Naive thymus-derived CD4-positive, alpha-beta T cell (primary cell): ENCODE data around the gene FIGN. TPM values are rescaled to one million over a fixed set of nuclear protein-coding genes. Genes with fewer than 3 reads are reported as not detected.

Experiments used
- ATAC-seq: fragments of 150-1000 bp; cut with Tn5 transposase; 2 replicates; pipeline ENCODE4 v1.10.0; 2021; ENCODE audit warnings: mild to moderate bottlenecking, moderate library complexity
- CTCF ChIA-PET: fragments of 350-600 bp; sonication (Branson Sonifier 250); formaldehyde crosslinking; loops from one replicate; lab custom pipeline; 2021; ENCODE audit warnings: antibody characterized with exemption; lab: Charles Lee
- POLR2A ChIA-PET: fragments of 350-600 bp; sonication (Branson Sonifier 250); formaldehyde crosslinking; loops from one replicate; lab custom pipeline; 2021; ENCODE audit warnings: antibody characterized with exemption, inconsistent platforms; lab: Charles Lee
- DNase-seq, 9 donors: peaks; one replicate each; pipeline versions ENCODE4 v3.0.0 to v3.0.0-alpha.2; 2020 to 2022; ENCODE audit warnings: mixed read lengths in 1 of 9
- H3K27ac ChIP-seq: one replicate; pipeline ENCODE4 v1.7.0; 2013; ENCODE audit warnings: mild to moderate bottlenecking, low read depth, low read length, moderate library complexity
- H3K27me3 ChIP-seq, 2 donors: one replicate each; pipeline ENCODE4 v1.7.0; 2013; ENCODE audit warnings: low read length in 2 of 2, mild to moderate bottlenecking in 2 of 2, moderate library complexity in 2 of 2; ENCODE audit not compliant: control insufficient read depth in 2 of 2, insufficient read depth in 2 of 2
- H3K36me3 ChIP-seq, 3 experiments: 1 replicate in 2 of 3; 2 replicates in 1 of 3; pipeline ENCODE4 v1.7.0; 2013; ENCODE audit warnings: low read length in 3 of 3, mild to moderate bottlenecking in 3 of 3, moderate library complexity in 1 of 3; ENCODE audit not compliant: insufficient read depth in 3 of 3, control insufficient read depth in 2 of 3
- H3K4me1 ChIP-seq, 2 donors: one replicate each; pipeline ENCODE4 v1.7.0; 2013; ENCODE audit warnings: low read length in 2 of 2, mild to moderate bottlenecking in 2 of 2, moderate library complexity in 1 of 2; ENCODE audit not compliant: control insufficient read depth in 2 of 2, insufficient read depth in 2 of 2
- H3K4me3 ChIP-seq: 2 replicates; pipeline ENCODE4 v1.7.0; 2013; ENCODE audit warnings: mild to moderate bottlenecking, low read length
- H3K9me3 ChIP-seq, 3 experiments: 1 replicate in 2 of 3; 2 replicates in 1 of 3; pipeline ENCODE4 v1.7.0; 2013; ENCODE audit warnings: low read length in 3 of 3; ENCODE audit not compliant: control insufficient read depth in 2 of 3
- H3K27ac Mint-ChIP-seq, 9 donors: one replicate each; pipeline ENCODE4 v1.8.0; 2020 to 2022; ENCODE audit warnings: mixed read lengths in 9 of 9, mild to moderate bottlenecking in 8 of 9, moderate library complexity in 5 of 9, inconsistent platforms in 2 of 9
- H3K27me3 Mint-ChIP-seq, 5 donors: one replicate each; pipeline ENCODE4 v1.8.0; 2021 to 2022; ENCODE audit warnings: mixed read lengths in 5 of 5, mild to moderate bottlenecking in 1 of 5
- H3K36me3 Mint-ChIP-seq, 5 donors: one replicate each; pipeline ENCODE4 v1.8.0; 2020 to 2022; ENCODE audit warnings: mixed read lengths in 5 of 5, mild to moderate bottlenecking in 3 of 5, inconsistent platforms in 1 of 5
- H3K4me1 Mint-ChIP-seq, 7 donors: one replicate each; pipeline ENCODE4 v1.8.0; 2020 to 2022; ENCODE audit warnings: mixed read lengths in 7 of 7, mild to moderate bottlenecking in 3 of 7, inconsistent platforms in 1 of 7
- H3K4me3 Mint-ChIP-seq, 10 donors: one replicate each; pipeline ENCODE4 v1.8.0; 2020 to 2022; ENCODE audit warnings: mild to moderate bottlenecking in 10 of 10, mixed read lengths in 10 of 10, moderate library complexity in 6 of 10, inconsistent platforms in 2 of 10
- H3K9me3 Mint-ChIP-seq, 11 donors: one replicate each; pipeline ENCODE4 v1.8.0; 2020 to 2022; ENCODE audit warnings: mixed read lengths in 11 of 11, mild to moderate bottlenecking in 4 of 11, inconsistent platforms in 1 of 11, moderate library complexity in 1 of 11
- intact Hi-C, 2 donors: fragments of 100-400 bp; cut with micrococcal nuclease; formaldehyde crosslinking; loops; one replicate each; pipeline ENCODE4 v1.15.1; 2023
- polyA plus RNA-seq, 2 donors: library from polyadenylated mRNA; unstranded; fragments of 300-500 nt; fragmentation: Illumina TruSeq; gene quantifications; one replicate each; pipeline ENCODE4 v1.2.3, GENCODE V29; 2021
- total RNA-seq, 6 experiments: library from RNA in 5 of 6; stranded (reverse) in 5 of 6; gene quantifications; 1 replicate in 5 of 6; 2 replicates in 1 of 6; pipeline ENCODE4 v1.2.3 and lab custom pipeline; 2021 to 2026

Gene FIGN
- total and polyA plus RNA-seq, 7 experiments from 2014 or later = 0.05 TPM; not detected in 6

DNA sequence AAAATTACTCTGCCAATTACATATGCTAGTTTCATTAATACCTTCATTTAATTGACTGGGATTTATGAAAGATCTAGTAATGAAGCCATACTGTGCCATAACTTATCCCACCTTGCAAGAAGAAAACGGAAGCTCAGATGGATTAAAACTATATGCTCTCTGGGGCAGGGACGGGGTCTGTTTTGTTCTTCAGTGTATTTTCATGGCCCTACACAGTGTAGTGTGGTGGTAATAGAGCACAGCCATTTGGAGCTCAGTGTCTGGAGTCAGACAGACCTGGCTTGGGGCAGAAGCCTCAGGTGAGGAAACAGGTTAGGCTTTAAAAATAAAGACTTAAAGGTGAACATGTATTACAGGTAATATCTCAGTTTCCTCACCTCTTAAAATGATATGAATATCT is 62.3 kb downstream of the FIGN start:
- Mint-ChIP-seq H3K4me3 (no peak overlapping the region), H3K27me3 (no peaks in the 10 kb centered on the region), H3K4me1 (no peaks in the 10 kb centered on the region), H3K9me3 (peaks cover 0 to 1% (median 0%) of the 10 kb centered on the region in 11 donors), H3K36me3 (no peaks in the 10 kb centered on the region), H3K27ac (no peak overlapping the region)
- DNase-seq (no peak), ATAC-seq (no peak)
- H3K27ac ChIP-seq = no peak overlapping the region
- CTCF ChIA-PET = no interaction called here
- no peaks in the 10 kb centered on the region for H3K27me3 ChIP-seq
- intact Hi-C loops = no loop called here
- POLR2A ChIA-PET = no interaction called here
- no peak overlapping the region for H3K4me3 ChIP-seq
- no peaks in the 10 kb centered on the region for H3K4me1 ChIP-seq
- H3K9me3 ChIP-seq = no peaks in the 10 kb centered on the region
- H3K36me3 ChIP-seq = no peaks in the 10 kb centered on the region

- Histone ChIP-seq H3K9me3 (no peaks in the 10 kb centered on the region), H3K27me3 (no peaks in the 10 kb centered on the region), H3K4me1 (no peaks in the 10 kb centered on the region), H3K36me3 (no peaks in the 10 kb centered on the region), H3K27ac (no peak overlapping the region), H3K4me3 (no peak overlapping the region)
- Mint-ChIP-seq H3K27ac (no peak overlapping the region), H3K4me1 (peaks cover 0 to 1% (median 0%) of the 10 kb centered on the region in 7 donors), H3K27me3 (no peaks in the 10 kb centered on the region), H3K4me3 (no peak overlapping the region), H3K36me3 (no peaks in the 10 kb centered on the region), H3K9me3 (peaks cover 0 to 9% (median 0%) of the 10 kb centered on the region in 11 donors)
- no peak for ATAC-seq
- DNase-seq = no peak
- ChIA-PET CTCF (no interaction called here), POLR2A (no interaction called here)
- intact Hi-C loops = no loop called here
These were observed 64.9 kb downstream of the FIGN start for GRCh38 chr2:163670929-163671328.

DNA sequence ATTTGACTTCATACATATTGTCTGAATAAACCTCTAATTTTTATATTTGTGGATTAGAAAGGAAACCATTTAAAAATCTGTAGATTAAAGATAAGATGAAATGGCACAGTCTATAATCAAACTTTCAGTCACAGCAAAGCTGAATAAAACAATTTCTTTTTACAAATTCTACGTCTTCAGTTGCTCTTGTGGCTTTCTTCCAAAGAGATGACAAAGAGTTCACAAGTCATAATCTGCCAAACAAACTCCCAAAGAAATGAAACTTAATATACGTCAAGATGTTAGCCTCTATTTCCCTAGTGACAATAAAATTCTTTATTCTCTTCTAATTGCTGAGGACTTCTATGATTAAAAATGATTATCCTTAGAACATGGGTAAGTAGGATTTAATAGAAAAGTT is 66.3 kb downstream of the FIGN start:
- ATAC-seq (no peak), DNase-seq (no peak)
- Mint-ChIP-seq H3K27me3 (no peaks in the 10 kb centered on the region), H3K4me3 (no peak overlapping the region), H3K9me3 (peaks cover 0 to 9% (median 0%) of the 10 kb centered on the region in 11 donors), H3K27ac (no peak overlapping the region), H3K36me3 (no peaks in the 10 kb centered on the region), H3K4me1 (peaks cover 0 to 1% (median 0%) of the 10 kb centered on the region in 7 donors)
- H3K27ac ChIP-seq = no peak overlapping the region
- intact Hi-C loops = no loop called here
- ChIA-PET CTCF (no interaction called here), POLR2A (no interaction called here)
- H3K36me3 ChIP-seq = no peaks in the 10 kb centered on the region
- H3K9me3 ChIP-seq = no peaks in the 10 kb centered on the region
- no peak overlapping the region for H3K4me3 ChIP-seq
- no peaks in the 10 kb centered on the region for H3K4me1 ChIP-seq
- no peaks in the 10 kb centered on the region for H3K27me3 ChIP-seq

- intact Hi-C loops = no loop called here
- H3K27me3 Mint-ChIP-seq = no peaks in the 10 kb centered on the region
- peaks cover 0 to 15% (median 5%) of the 10 kb centered on the region in 11 donors for H3K9me3 Mint-ChIP-seq
These were observed 68.5 kb downstream of the FIGN start for GRCh38 chr2:163667064-163667887.

DNA sequence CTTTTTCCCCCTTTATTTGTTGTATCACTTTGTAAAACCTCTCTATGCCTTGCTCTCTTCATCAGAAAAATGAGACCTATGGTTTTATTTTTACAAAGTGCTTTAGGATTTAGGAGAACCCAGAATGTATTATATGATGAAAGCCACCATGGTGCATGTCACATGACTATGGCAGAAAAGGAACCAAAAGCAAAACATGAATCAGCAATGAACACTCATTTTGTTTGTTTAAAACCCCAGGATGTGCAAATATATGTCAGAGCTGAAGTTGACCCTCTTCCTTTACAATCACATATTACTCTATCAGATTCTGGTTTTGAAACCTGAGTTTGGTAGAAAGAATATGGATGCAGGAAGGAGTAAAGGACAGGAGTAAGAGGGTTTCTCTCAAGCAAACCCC is 70.0 kb downstream of the FIGN start:
- Mint-ChIP-seq H3K27me3 (no peaks in the 10 kb centered on the region), H3K4me3 (no peak overlapping the region), H3K27ac (no peak overlapping the region), H3K9me3 (peaks cover 0 to 15% (median 5%) of the 10 kb centered on the region in 11 donors), H3K36me3 (no peaks in the 10 kb centered on the region), H3K4me1 (peaks cover 0 to 1% (median 0%) of the 10 kb centered on the region in 7 donors)
- ChIA-PET CTCF (no interaction called here), POLR2A (no interaction called here)
- Histone ChIP-seq H3K4me1 (no peaks in the 10 kb centered on the region), H3K27ac (no peak overlapping the region), H3K36me3 (no peaks in the 10 kb centered on the region), H3K27me3 (no peaks in the 10 kb centered on the region), H3K4me3 (no peak overlapping the region), H3K9me3 (no peaks in the 10 kb centered on the region)
- DNase-seq (no peak), ATAC-seq (no peak)
- intact Hi-C loops = no loop called here

More at GRCh38 chr2:163667064-163667887, 68.5 kb downstream of the FIGN start:
- ATAC-seq (no peak), DNase-seq (no peak)
- CTCF ChIA-PET = no interaction called here
- Histone ChIP-seq H3K4me1 (no peaks in the 10 kb centered on the region), H3K27ac (no peak overlapping the region), H3K4me3 (no peak overlapping the region), H3K36me3 (no peaks in the 10 kb centered on the region), H3K9me3 (no peaks in the 10 kb centered on the region), H3K27me3 (no peaks in the 10 kb centered on the region)
- Mint-ChIP-seq H3K4me3 (no peak overlapping the region), H3K27ac (no peak overlapping the region), H3K36me3 (no peaks in the 10 kb centered on the region), H3K4me1 (peaks cover 0 to 1% (median 0%) of the 10 kb centered on the region in 7 donors)
- POLR2A ChIA-PET = no interaction called here

GRCh38 chr2:163665051-163665450 is 70.8 kb downstream of the FIGN start:
- Histone ChIP-seq H3K27me3 (no peaks in the 10 kb centered on the region), H3K4me1 (no peaks in the 10 kb centered on the region), H3K27ac (no peak overlapping the region), H3K9me3 (no peaks in the 10 kb centered on the region), H3K36me3 (no peaks in the 10 kb centered on the region), H3K4me3 (no peak overlapping the region)
- ChIA-PET CTCF (no interaction called here), POLR2A (no interaction called here)
- Mint-ChIP-seq H3K27ac (no peak overlapping the region), H3K4me1 (peaks cover 0 to 1% (median 0%) of the 10 kb centered on the region in 7 donors), H3K27me3 (no peaks in the 10 kb centered on the region), H3K4me3 (no peak overlapping the region), H3K36me3 (no peaks in the 10 kb centered on the region), H3K9me3 (peaks cover 0 to 19% (median 5%) of the 10 kb centered on the region in 11 donors)
- intact Hi-C loops = no loop called here
- ATAC-seq (no peak), DNase-seq (no peak)

GRCh38 chr2:163664610-163665009 is 71.2 kb downstream of the FIGN start:
- ATAC-seq (no peak), DNase-seq (no peak)
- POLR2A ChIA-PET = no interaction called here

More at GRCh38 chr2:163664610-163665009, 71.2 kb downstream of the FIGN start:
- Mint-ChIP-seq H3K4me3 (no peak overlapping the region), H3K36me3 (no peaks in the 10 kb centered on the region), H3K27ac (no peak overlapping the region), H3K4me1 (peaks cover 0 to 1% (median 0%) of the 10 kb centered on the region in 7 donors), H3K9me3 (peaks cover 0 to 20% (median 5%) of the 10 kb centered on the region in 11 donors), H3K27me3 (no peaks in the 10 kb centered on the region)
- H3K36me3 ChIP-seq = no peaks in the 10 kb centered on the region
- no peaks in the 10 kb centered on the region for H3K9me3 ChIP-seq
- intact Hi-C loops = no loop called here
- CTCF ChIA-PET = no interaction called here
- no peak overlapping the region for H3K27ac ChIP-seq
- no peaks in the 10 kb centered on the region for H3K4me1 ChIP-seq
- no peak overlapping the region for H3K4me3 ChIP-seq
- H3K27me3 ChIP-seq = no peaks in the 10 kb centered on the region
